CD4-positive, CD25-positive, alpha-beta regulatory T cell (primary cell): Measurements from ENCODE around the gene DGCR2. TPM values are rescaled to one million over a fixed set of nuclear protein-coding genes. Genes with fewer than 3 reads are reported as not detected.

Experiments
- ATAC-seq, 2 donors: fragments of 150-1000 bp; cut with Tn5 transposase; one replicate each; pipeline ENCODE4 v1.10.0; 2021; ENCODE audit warnings: low read depth in 2 of 2, moderate number of reproducible peaks in 2 of 2, moderate library complexity in 1 of 2
- DNase-seq, 3 donors: peaks; one replicate each; pipeline versions ENCODE4 v3.0.0 to v3.0.0-alpha.2; 2012 to 2022; ENCODE audit warnings: mixed read lengths in 1 of 3
- H3K27ac ChIP-seq: one replicate; pipeline ENCODE4 v1.7.0; 2013; ENCODE audit warnings: mild to moderate bottlenecking, low read length; ENCODE audit not compliant: insufficient read depth, poor library complexity, severe bottlenecking
- H3K27me3 ChIP-seq: one replicate; pipeline ENCODE4 v1.7.0; 2013; ENCODE audit warnings: low read length; ENCODE audit not compliant: control insufficient read depth, insufficient read depth
- H3K36me3 ChIP-seq: one replicate; pipeline ENCODE4 v1.7.0; 2013; ENCODE audit warnings: mild to moderate bottlenecking, low read length, moderate library complexity; ENCODE audit not compliant: control insufficient read depth, insufficient read depth
- H3K4me1 ChIP-seq: 2 replicates; pipeline ENCODE4 v1.7.0; 2013; ENCODE audit warnings: mild to moderate bottlenecking, low read length; ENCODE audit not compliant: insufficient read depth, control insufficient read depth, poor library complexity, severe bottlenecking
- H3K4me3 ChIP-seq: one replicate; pipeline ENCODE4 v1.7.0; 2013; ENCODE audit warnings: low read depth, mild to moderate bottlenecking, low read length, moderate library complexity
- H3K9me3 ChIP-seq, 2 experiments: 1 replicate in 1 of 2; 2 replicates in 1 of 2; pipeline ENCODE4 v1.7.0; 2013; ENCODE audit warnings: low read length in 2 of 2, mild to moderate bottlenecking in 1 of 2, moderate library complexity in 1 of 2; ENCODE audit not compliant: control insufficient read depth in 2 of 2
- H3K27ac Mint-ChIP-seq, 3 donors: one replicate each; pipeline ENCODE4 v1.8.0; 2020 to 2022; ENCODE audit warnings: mild to moderate bottlenecking in 3 of 3, mixed read lengths in 3 of 3, moderate library complexity in 2 of 3
- H3K27me3 Mint-ChIP-seq: one replicate; pipeline ENCODE4 v1.8.0; 2022; ENCODE audit warnings: mild to moderate bottlenecking, mixed read lengths
- H3K36me3 Mint-ChIP-seq: one replicate; pipeline ENCODE4 v1.8.0; 2020; ENCODE audit warnings: mixed read lengths
- H3K4me1 Mint-ChIP-seq, 4 donors: one replicate each; pipeline ENCODE4 v1.8.0; 2020 to 2022; ENCODE audit warnings: mixed read lengths in 4 of 4, mild to moderate bottlenecking in 1 of 4
- H3K4me3 Mint-ChIP-seq, 4 donors: one replicate each; pipeline ENCODE4 v1.8.0; 2020 to 2022; ENCODE audit warnings: mild to moderate bottlenecking in 4 of 4, mixed read lengths in 4 of 4, moderate library complexity in 3 of 4
- H3K9me3 Mint-ChIP-seq, 7 donors: one replicate each; pipeline ENCODE4 v1.8.0; 2020 to 2022; ENCODE audit warnings: mixed read lengths in 7 of 7, mild to moderate bottlenecking in 3 of 7, moderate library complexity in 2 of 7
- polyA plus RNA-seq, 4 donors: library from polyadenylated mRNA; unstranded; fragments of 300-500 nt; fragmentation: Illumina TruSeq; gene quantifications; one replicate each; pipeline ENCODE4 v1.2.3, GENCODE V29; 2021
- total RNA-seq: library from RNA; stranded (reverse); gene quantifications from one replicate; pipeline ENCODE4 v1.2.3, GENCODE V29; 2022

The DGCR2 gene
- total and polyA plus RNA-seq, 5 donors from 2014 or later = 51.8 to 75.2 (median 58.4) TPM

GRCh38 chr22:19133561-19133960, 11.3 kb upstream of the DGCR2 start:
- Mint-ChIP-seq H3K27me3 (no peaks in the 10 kb centered on the region), H3K4me1 (no peaks in the 10 kb centered on the region), H3K36me3 (peaks cover 21% of the 10 kb centered on the region), H3K27ac (no peak overlapping the region), H3K9me3 (no peaks in the 10 kb centered on the region), H3K4me3 (no peak overlapping the region)
- Histone ChIP-seq H3K27ac (no peak overlapping the region), H3K4me1 (no peaks in the 10 kb centered on the region), H3K36me3 (peaks cover 58% of the 10 kb centered on the region), H3K4me3 (no peak overlapping the region), H3K27me3 (no peaks in the 10 kb centered on the region), H3K9me3 (no peaks in the 10 kb centered on the region)
- ATAC-seq = no peak
- no peak for DNase-seq

- ATAC-seq (no peak), DNase-seq (no peak)
- no peaks in the 10 kb centered on the region for H3K9me3 ChIP-seq
- no peaks in the 10 kb centered on the region for H3K4me1 ChIP-seq
- Mint-ChIP-seq H3K27me3 (no peaks in the 10 kb centered on the region), H3K4me1 (no peaks in the 10 kb centered on the region), H3K4me3 (no peak overlapping the region), H3K36me3 (peaks cover 21% of the 10 kb centered on the region), H3K27ac (peak overlapping the region in 1 of 3 donors; percentile 79), H3K9me3 (no peaks in the 10 kb centered on the region)
- no peak overlapping the region for H3K27ac ChIP-seq
- no peaks in the 10 kb centered on the region for H3K27me3 ChIP-seq
- no peak overlapping the region for H3K4me3 ChIP-seq
- H3K36me3 ChIP-seq = peaks cover 52% of the 10 kb centered on the region
Measured at GRCh38 chr22:19132693-19133400, 10.6 kb upstream of the DGCR2 start.

GRCh38 chr22:19132153-19132552, 9.9 kb upstream of the DGCR2 start:
- Mint-ChIP-seq H3K27me3 (no peaks in the 10 kb centered on the region), H3K4me1 (no peaks in the 10 kb centered on the region), H3K4me3 (no peak overlapping the region), H3K36me3 (peaks cover 21% of the 10 kb centered on the region), H3K27ac (no peak overlapping the region), H3K9me3 (no peaks in the 10 kb centered on the region)
- Histone ChIP-seq H3K27me3 (no peaks in the 10 kb centered on the region), H3K4me1 (no peaks in the 10 kb centered on the region), H3K36me3 (peaks cover 45% of the 10 kb centered on the region), H3K27ac (no peak overlapping the region), H3K4me3 (no peak overlapping the region), H3K9me3 (no peaks in the 10 kb centered on the region)
- DNase-seq (no peak), ATAC-seq (no peak)

GRCh38 chr22:19131685-19132015, 9.4 kb upstream of the DGCR2 start:
- H3K27me3 ChIP-seq = no peaks in the 10 kb centered on the region
- H3K4me1 ChIP-seq = no peaks in the 10 kb centered on the region
- H3K36me3 Mint-ChIP-seq = peaks cover 17% of the 10 kb centered on the region
- no peak for DNase-seq
- no peaks in the 10 kb centered on the region for H3K9me3 ChIP-seq
- H3K9me3 Mint-ChIP-seq = no peaks in the 10 kb centered on the region
- H3K27ac Mint-ChIP-seq = no peak overlapping the region
- H3K27me3 Mint-ChIP-seq = no peaks in the 10 kb centered on the region
- H3K27ac ChIP-seq = no peak overlapping the region
- H3K36me3 ChIP-seq = peaks cover 40% of the 10 kb centered on the region
- H3K4me3 Mint-ChIP-seq = no peak overlapping the region
- H3K4me3 ChIP-seq = no peak overlapping the region
- H3K4me1 Mint-ChIP-seq = no peaks in the 10 kb centered on the region
- ATAC-seq = no peak

- peaks cover 34% of the 10 kb centered on the region for H3K36me3 ChIP-seq
- Mint-ChIP-seq H3K36me3 (peaks cover 12% of the 10 kb centered on the region), H3K27me3 (no peaks in the 10 kb centered on the region), H3K4me3 (no peak within 1 kb of the TSS), H3K9me3 (no peaks in the 10 kb centered on the region), H3K27ac (no peak within 1 kb of the TSS), H3K4me1 (no peaks in the 10 kb centered on the region)
- no peaks in the 10 kb centered on the region for H3K4me1 ChIP-seq
- no peak within 1 kb of the TSS for H3K4me3 ChIP-seq
- ATAC-seq (no peak), DNase-seq (no peak)
- H3K27me3 ChIP-seq = no peaks in the 10 kb centered on the region
- no peak within 1 kb of the TSS for H3K27ac ChIP-seq
- H3K9me3 ChIP-seq = no peaks in the 10 kb centered on the region
Measured at GRCh38 chr22:19130959-19131684, 8.9 kb upstream of the DGCR2 start, which contains the start of gene TSSK2. TSSK2 (plus strand) TSS chr22:19131308; CDS start chr22:19131400, 92 bp downstream.

GRCh38 chr22:19129871-19130270, 7.7 kb upstream of the DGCR2 start:
- H3K9me3 ChIP-seq = no peaks in the 10 kb centered on the region
- H3K27me3 ChIP-seq = no peaks in the 10 kb centered on the region
- Mint-ChIP-seq H3K36me3 (peaks cover 4% of the 10 kb centered on the region), H3K4me3 (no peak overlapping the region), H3K4me1 (no peaks in the 10 kb centered on the region), H3K27ac (peak overlapping the region in 1 of 3 donors; percentile 32), H3K9me3 (no peaks in the 10 kb centered on the region), H3K27me3 (no peaks in the 10 kb centered on the region)
- H3K36me3 ChIP-seq = peaks cover 26% of the 10 kb centered on the region
- H3K4me1 ChIP-seq = no peaks in the 10 kb centered on the region
- no peak for DNase-seq
- ATAC-seq = no peak
- no peak overlapping the region for H3K4me3 ChIP-seq
- no peak overlapping the region for H3K27ac ChIP-seq

GRCh38 chr22:19128946-19129727, 6.9 kb upstream of the DGCR2 start:
- Mint-ChIP-seq H3K9me3 (no peaks in the 10 kb centered on the region), H3K4me1 (no peaks in the 10 kb centered on the region), H3K4me3 (peak overlapping the region in 1 of 4 donors; percentile 63), H3K27ac (no peak overlapping the region), H3K27me3 (no peaks in the 10 kb centered on the region), H3K36me3 (peaks cover 4% of the 10 kb centered on the region)
- Histone ChIP-seq H3K4me1 (no peaks in the 10 kb centered on the region), H3K27ac (no peak overlapping the region), H3K36me3 (peaks cover 19% of the 10 kb centered on the region), H3K27me3 (no peaks in the 10 kb centered on the region), H3K4me3 (no peak overlapping the region), H3K9me3 (no peaks in the 10 kb centered on the region)
- DNase-seq (no peak), ATAC-seq (no peak)
